OCI-LY3 (cell line): ENCODE results near the gene CYP3A4.

ENCODE experiments used
- EZH2phosphoT487 ChIP-seq: fragments of 200-600 bp; shearing (Covaris generic); IDR thresholded peaks from 2 replicates; pipeline ENCODE4 v1.6.1; 2018; ENCODE audit warnings: antibody characterized with exemption, mixed run types, low read depth
- TF ChIP-seq, protein P1 (sequence below): fragments of 200-600, 300-600 bp; sonication (generic); IDR thresholded peaks from 2 replicates; pipeline ENCODE4 v1.5.1; 2014; ENCODE audit warnings: antibody characterized with exemption, low read length, low read depth

DNA sequence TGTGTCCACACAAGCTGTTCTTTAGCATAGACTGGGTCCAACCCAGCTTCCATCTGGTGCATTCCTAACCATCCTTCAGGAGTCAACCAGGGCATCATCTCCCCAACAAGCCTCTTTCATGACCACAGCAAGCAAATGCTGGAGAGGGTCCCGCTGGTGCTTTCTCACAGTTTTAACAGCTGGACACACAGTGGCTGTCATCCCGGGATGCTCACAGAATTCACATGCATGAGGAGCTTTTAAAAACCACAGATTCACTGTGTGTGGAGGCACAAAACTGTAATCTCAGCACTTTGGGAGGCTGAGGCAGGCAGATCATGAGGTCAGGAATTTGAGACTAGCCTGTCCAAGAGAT is 42.6 kb downstream of the CYP3A4 start:
- TF ChIP-seq, protein P1, sequence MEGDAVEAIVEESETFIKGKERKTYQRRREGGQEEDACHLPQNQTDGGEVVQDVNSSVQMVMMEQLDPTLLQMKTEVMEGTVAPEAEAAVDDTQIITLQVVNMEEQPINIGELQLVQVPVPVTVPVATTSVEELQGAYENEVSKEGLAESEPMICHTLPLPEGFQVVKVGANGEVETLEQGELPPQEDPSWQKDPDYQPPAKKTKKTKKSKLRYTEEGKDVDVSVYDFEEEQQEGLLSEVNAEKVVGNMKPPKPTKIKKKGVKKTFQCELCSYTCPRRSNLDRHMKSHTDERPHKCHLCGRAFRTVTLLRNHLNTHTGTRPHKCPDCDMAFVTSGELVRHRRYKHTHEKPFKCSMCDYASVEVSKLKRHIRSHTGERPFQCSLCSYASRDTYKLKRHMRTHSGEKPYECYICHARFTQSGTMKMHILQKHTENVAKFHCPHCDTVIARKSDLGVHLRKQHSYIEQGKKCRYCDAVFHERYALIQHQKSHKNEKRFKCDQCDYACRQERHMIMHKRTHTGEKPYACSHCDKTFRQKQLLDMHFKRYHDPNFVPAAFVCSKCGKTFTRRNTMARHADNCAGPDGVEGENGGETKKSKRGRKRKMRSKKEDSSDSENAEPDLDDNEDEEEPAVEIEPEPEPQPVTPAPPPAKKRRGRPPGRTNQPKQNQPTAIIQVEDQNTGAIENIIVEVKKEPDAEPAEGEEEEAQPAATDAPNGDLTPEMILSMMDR, result no peak
- TF ChIP-seq EZH2phosphoT487, result no peak
